Bronchial epithelial cell (primary cell): ENCODE data around the gene GFRA1. TPM values are rescaled to one million over a fixed set of nuclear protein-coding genes. Genes with fewer than 3 reads are reported as not detected.

Experiments
- DNase-seq: peaks from one replicate; pipeline ENCODE4 v3.0.0-alpha.2; 2010; ENCODE audit warnings: low read depth
- FAIRE-seq: peaks from 2 replicates; lab custom pipeline; 2011; peaks lifted over from hg19 to GRCh38; lab: Jason Lieb, UNC
- H3K27me3 ChIP-seq: 2 replicates; pipeline ENCODE4 v1.5.1; 2011; ENCODE audit warnings: low read length; ENCODE audit not compliant: control insufficient read depth, insufficient read depth
- H3K36me3 ChIP-seq: 2 replicates; pipeline ENCODE4 v1.5.1; 2011; ENCODE audit warnings: low read length; ENCODE audit not compliant: control insufficient read depth, insufficient read depth
- H3K4me3 ChIP-seq: 2 replicates; pipeline ENCODE4 v1.5.1; 2011; ENCODE audit warnings: mild to moderate bottlenecking, low read depth, low read length, control low read depth
- CTCF ChIP-seq: IDR thresholded peaks from 2 replicates; pipeline ENCODE4 v1.5.1; 2011; ENCODE audit warnings: mild to moderate bottlenecking, moderate library complexity, low read length, control low read depth, inconsistent platforms; ENCODE audit not compliant: insufficient read depth, severe bottlenecking
- total RNA-seq: library from RNA; depleted of rRNA; stranded (reverse); fragments of >200 nt; gene quantifications from 2 replicates; pipeline ENCODE4 v1.2.1, GENCODE V29; 2014

Gene GFRA1
- total RNA-seq, 1 donor from 2014 or later = under 0.01 TPM

GRCh38 chr10:116246263-116246662 lies 26.7 kb downstream of the GFRA1 start:
- FAIRE-seq = no peak
- no peak for DNase-seq
- H3K27me3 ChIP-seq = no peaks in the 10 kb centered on the region
- TF ChIP-seq CTCF = no peak
- H3K4me3 ChIP-seq = no peak overlapping the region
- H3K36me3 ChIP-seq = no peaks in the 10 kb centered on the region

GRCh38 chr10:116245156-116245555 lies 27.9 kb downstream of the GFRA1 start:
- no peak for DNase-seq
- TF ChIP-seq CTCF = no peak
- no peak for FAIRE-seq
- Histone ChIP-seq H3K4me3 (no peak overlapping the region), H3K27me3 (no peaks in the 10 kb centered on the region), H3K36me3 (no peaks in the 10 kb centered on the region)

- Histone ChIP-seq H3K36me3 (no peaks in the 10 kb centered on the region), H3K4me3 (no peak overlapping the region), H3K27me3 (no peaks in the 10 kb centered on the region)
- no peak for TF ChIP-seq CTCF
- FAIRE-seq (no peak), DNase-seq (no peak)
These were observed 31.2 kb downstream of the GFRA1 start for GRCh38 chr10:116241642-116242410.

GRCh38 chr10:116241085-116241484 lies 31.9 kb downstream of the GFRA1 start:
- FAIRE-seq (no peak), DNase-seq (no peak)
- H3K27me3 ChIP-seq = no peaks in the 10 kb centered on the region
- H3K4me3 ChIP-seq = no peak overlapping the region
- H3K36me3 ChIP-seq = no peaks in the 10 kb centered on the region
- TF ChIP-seq CTCF = no peak

GRCh38 chr10:116240157-116240950 lies 32.7 kb downstream of the GFRA1 start:
- no peaks in the 10 kb centered on the region for H3K36me3 ChIP-seq
- TF ChIP-seq CTCF = no peak
- FAIRE-seq (no peak), DNase-seq (no peak)
- no peak overlapping the region for H3K4me3 ChIP-seq
- no peaks in the 10 kb centered on the region for H3K27me3 ChIP-seq
